ENCODE results near the gene SOCS7. TPM values are rescaled to one million over a fixed set of nuclear protein-coding genes. Genes with fewer than 3 reads are reported as not detected.

SOCS7 gene
- total and polyA plus RNA-seq, 2 experiments from 2014 or later, result 5.0 to 29.2 TPM

- no peaks in the 10 kb centered on the region for H3K9me3 Mint-ChIP-seq
- peaks cover 66% of the 10 kb centered on the region for H3K4me1 Mint-ChIP-seq
- H3K27me3 Mint-ChIP-seq (ENCODE audit: insufficient read depth, low read depth, poor library complexity), result peaks cover 11% of the 10 kb centered on the region
- H3K36me3 Mint-ChIP-seq (ENCODE audit: low read depth), result no peaks in the 10 kb centered on the region; the same call in 2 of the 3 replicates
- H3K9me2 ChIP-seq (ENCODE audit: insufficient read depth), result no peaks in the 10 kb centered on the region
- H3K27me3 ChIP-seq (ENCODE audit: insufficient read depth), result peaks cover 5% of the 10 kb centered on the region; the same call in 1 of the 2 replicates
- no peak overlapping the region for H3K27ac ChIP-seq (ENCODE audit: low read depth)
- H2AFZ ChIP-seq, result no peak overlapping the region
- peak overlapping the region; percentile 89; the same call in 1 of the 2 replicates for H3K4me3 ChIP-seq
- ATAC-seq (no peak), DNase-seq (ENCODE audit: low spot score) (no peak)
- peak overlapping the region; percentile 20; the same call in 2 of the 3 replicates for H3K4me3 Mint-ChIP-seq
- H3K4me1 ChIP-seq (ENCODE audit: insufficient read depth), result peaks cover 58% of the 10 kb centered on the region
- peak overlapping the region; percentile 96 for H3K4me2 ChIP-seq
- TF ChIP-seq ZNF331 (CRISPR knock-in tag; IDR thresholded peaks at IDR 0.05; ENCODE audit: low read depth) (no peak), EZH2 (IDR thresholded peaks at IDR 0.05; ENCODE audit: low read depth, unreplicated experiment) (no peak), ETS1 (IDR thresholded peaks at IDR 0.05) (no peak), EZH2phosphoT487 (IDR thresholded peaks at IDR 0.05; ENCODE audit: unreplicated experiment) (no peak), ZNF462 (CRISPR knock-in tag; IDR thresholded peaks at IDR 0.05) (no peak), NANOG (IDR thresholded peaks at IDR 0.05; ENCODE audit: borderline replicate concordance) (no peak), ZNF114 (CRISPR knock-in tag; IDR thresholded peaks at IDR 0.05) (no peak), CTCF (conservative IDR thresholded peaks at IDR 0.05; ENCODE audit: low read depth in 2 of 2) (no peak), STAT1 (IDR thresholded peaks at IDR 0.05; ENCODE audit: unreplicated experiment) (no peak), CREB1 (CRISPR knock-in tag; IDR thresholded peaks at IDR 0.05; ENCODE audit: low read depth) (no peak)
- H3F3A ChIP-seq (replicated peaks; ENCODE audit: low read depth), result peaks cover 24% of the 10 kb centered on the region; the same call in 1 of the 2 replicates
- H3K36me3 ChIP-seq (ENCODE audit: insufficient read depth), result no peaks in the 10 kb centered on the region
- H3K27ac Mint-ChIP-seq, result no peak overlapping the region
- H4K20me1 ChIP-seq (replicated peaks; ENCODE audit: insufficient read depth), result peaks cover 19% of the 10 kb centered on the region
- peaks cover 66% of the 10 kb centered on the region for H3K79me2 ChIP-seq (replicated peaks; ENCODE audit: insufficient read depth)
These were observed 2.8 kb downstream of the SOCS7 start for GRCh38 chr17:38354466-38354865.
